ENCODE results near the gene SMARCAL1. TPM values are rescaled to one million over a fixed set of nuclear protein-coding genes. Genes with fewer than 3 reads are reported as not detected.

The SMARCAL1 gene
- total RNA-seq, 1 experiment from 2014 or later = 25.4 TPM

DNA sequence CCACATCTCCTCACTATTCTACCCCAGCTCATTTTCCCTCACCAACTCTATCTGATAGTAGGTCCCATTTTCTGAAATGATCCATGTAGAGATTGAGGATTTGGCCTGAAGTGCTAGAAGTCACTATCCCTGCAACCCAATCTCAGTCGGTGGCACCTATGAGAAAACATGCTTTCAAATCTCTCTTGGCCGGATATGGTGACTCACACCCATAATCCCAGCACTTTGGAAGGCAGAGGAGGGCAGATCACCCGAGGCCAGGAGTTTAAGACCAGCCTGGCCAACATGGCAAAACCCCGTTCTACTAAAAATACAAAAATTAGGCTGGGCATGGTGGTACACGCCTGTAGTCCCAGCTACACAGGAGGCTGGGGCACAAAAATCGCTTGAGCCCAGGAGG lies 20.9 kb upstream of the SMARCAL1 start:
- CTCF ChIA-PET = interaction anchor here (0.5 kb wide), 1 partner anchor 1971 kb away, joined by 4 read pairs; no protein-coding TSS in a partner anchor
- H3K27ac Mint-ChIP-seq (ENCODE audit: unreplicated experiment) = no peak overlapping the region

DNA sequence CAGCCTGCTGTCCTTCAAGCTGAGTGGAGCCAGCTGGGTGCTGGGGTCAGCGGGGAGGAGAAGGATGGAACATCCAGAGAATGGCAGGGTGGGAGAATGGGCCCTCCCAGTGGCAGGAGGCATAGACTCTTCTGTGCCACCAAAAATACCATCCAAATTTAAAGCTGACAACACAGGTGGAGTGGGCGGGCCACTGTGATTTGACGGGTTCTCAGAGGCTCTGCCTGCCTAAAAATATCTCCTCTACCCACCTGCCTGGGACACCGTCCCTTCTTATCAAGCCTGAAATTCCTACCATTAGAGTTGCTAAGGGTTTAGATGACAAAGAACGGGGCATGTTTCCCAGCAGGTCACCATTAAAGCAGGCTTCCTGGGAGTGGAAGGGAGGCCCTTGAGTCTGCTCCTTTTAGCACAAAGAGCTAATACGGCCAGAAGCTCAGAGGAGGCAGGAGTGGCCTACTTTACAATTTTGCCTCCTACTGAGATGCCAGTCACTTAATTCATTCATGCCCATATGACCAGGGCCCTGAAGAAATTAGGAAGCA lies 20.2 kb upstream of the SMARCAL1 start:
- no TSS peak for BruUV-seq (replicated peaks)
- intact Hi-C loops (cut with micrococcal nuclease; ENCODE audit: unreplicated experiment) = no loop called here
- no peak for DNase-seq
- Mint-ChIP-seq H3K9me3 (ENCODE audit: low read depth, unreplicated experiment) (no peaks in the 10 kb centered on the region), H3K27ac (ENCODE audit: unreplicated experiment) (no peak overlapping the region), H3K27me3 (ENCODE audit: unreplicated experiment) (peaks cover 41% of the 10 kb centered on the region), H3K36me3 (ENCODE audit: insufficient read depth, unreplicated experiment) (no peaks in the 10 kb centered on the region), H3K4me3 (ENCODE audit: low read depth, unreplicated experiment) (no peak overlapping the region), H3K4me1 (ENCODE audit: low read depth, unreplicated experiment) (peaks cover 13% of the 10 kb centered on the region)
- TF ChIP-seq, protein P1, sequence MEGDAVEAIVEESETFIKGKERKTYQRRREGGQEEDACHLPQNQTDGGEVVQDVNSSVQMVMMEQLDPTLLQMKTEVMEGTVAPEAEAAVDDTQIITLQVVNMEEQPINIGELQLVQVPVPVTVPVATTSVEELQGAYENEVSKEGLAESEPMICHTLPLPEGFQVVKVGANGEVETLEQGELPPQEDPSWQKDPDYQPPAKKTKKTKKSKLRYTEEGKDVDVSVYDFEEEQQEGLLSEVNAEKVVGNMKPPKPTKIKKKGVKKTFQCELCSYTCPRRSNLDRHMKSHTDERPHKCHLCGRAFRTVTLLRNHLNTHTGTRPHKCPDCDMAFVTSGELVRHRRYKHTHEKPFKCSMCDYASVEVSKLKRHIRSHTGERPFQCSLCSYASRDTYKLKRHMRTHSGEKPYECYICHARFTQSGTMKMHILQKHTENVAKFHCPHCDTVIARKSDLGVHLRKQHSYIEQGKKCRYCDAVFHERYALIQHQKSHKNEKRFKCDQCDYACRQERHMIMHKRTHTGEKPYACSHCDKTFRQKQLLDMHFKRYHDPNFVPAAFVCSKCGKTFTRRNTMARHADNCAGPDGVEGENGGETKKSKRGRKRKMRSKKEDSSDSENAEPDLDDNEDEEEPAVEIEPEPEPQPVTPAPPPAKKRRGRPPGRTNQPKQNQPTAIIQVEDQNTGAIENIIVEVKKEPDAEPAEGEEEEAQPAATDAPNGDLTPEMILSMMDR (IDR thresholded peaks at IDR 0.05; ENCODE audit: unreplicated experiment) = no peak
- CTCF ChIA-PET = no interaction called here

More for the DNA sequence above, 20.9 kb upstream of the SMARCAL1 start:
- intact Hi-C loops (cut with micrococcal nuclease; ENCODE audit: unreplicated experiment) = no loop called here
- no peak for DNase-seq
- BruUV-seq (replicated peaks) = no TSS peak
- peaks cover 13% of the 10 kb centered on the region for H3K4me1 Mint-ChIP-seq (ENCODE audit: low read depth, unreplicated experiment)
- no peaks in the 10 kb centered on the region for H3K9me3 Mint-ChIP-seq (ENCODE audit: low read depth, unreplicated experiment)
- H3K36me3 Mint-ChIP-seq (ENCODE audit: insufficient read depth, unreplicated experiment) = no peaks in the 10 kb centered on the region
- no peak overlapping the region for H3K4me3 Mint-ChIP-seq (ENCODE audit: low read depth, unreplicated experiment)
- TF ChIP-seq, protein P1 (IDR thresholded peaks at IDR 0.05; ENCODE audit: unreplicated experiment) = no peak
- H3K27me3 Mint-ChIP-seq (ENCODE audit: unreplicated experiment) = peaks cover 39% of the 10 kb centered on the region

DNA sequence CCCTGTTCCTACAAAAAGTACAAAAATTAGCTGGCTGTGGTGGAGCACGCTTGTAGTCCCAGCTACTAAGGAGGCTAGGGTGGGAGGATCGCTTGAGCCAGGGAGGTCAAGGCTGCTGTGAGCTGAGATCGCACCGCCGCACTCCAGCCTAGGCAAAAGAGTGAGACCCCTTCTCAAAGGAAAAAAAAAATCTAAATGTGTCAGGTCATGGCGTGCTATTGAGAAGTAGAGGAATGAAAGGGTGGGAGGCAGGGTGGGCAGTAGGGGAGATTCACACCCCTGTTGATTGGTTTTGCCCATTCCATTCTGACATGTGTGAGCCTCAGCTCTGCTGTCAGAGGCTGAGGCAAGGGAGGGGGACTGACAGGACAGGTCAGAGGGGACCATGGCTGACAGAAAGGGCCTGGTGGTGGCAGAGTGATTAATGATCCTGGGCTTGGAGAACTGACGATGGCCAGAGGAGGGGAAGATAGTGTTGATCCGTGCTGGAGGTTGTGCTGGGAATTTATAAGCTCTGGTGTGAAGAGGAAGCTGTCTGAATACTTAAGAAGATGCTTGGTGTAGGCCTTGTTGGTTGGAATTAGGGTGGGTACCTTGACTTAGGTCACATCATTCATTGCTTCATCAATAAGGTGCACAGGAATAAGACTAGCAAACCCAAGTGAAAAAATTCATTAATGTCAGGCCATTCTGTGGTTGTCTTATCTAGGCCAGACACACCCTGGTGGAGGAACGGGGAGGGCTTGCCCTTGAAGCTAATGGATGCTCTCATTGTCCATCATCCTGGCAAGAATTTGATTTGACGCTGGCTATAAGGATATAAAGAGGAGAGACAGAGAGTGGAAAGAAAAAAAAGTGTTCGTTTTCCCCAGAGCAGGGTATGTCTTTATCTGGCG lies 19.1 kb upstream of the SMARCAL1 start:
- CTCF ChIA-PET = interaction anchor here (0.5 to 0.7 kb wide), 3 partner anchors 20 to 822 kb away, joined by 4 to 5 read pairs (median 4); no protein-coding TSS in a partner anchor
- no peaks in the 10 kb centered on the region for H3K9me3 Mint-ChIP-seq (ENCODE audit: low read depth, unreplicated experiment)
- TF ChIP-seq, protein P1 (IDR thresholded peaks at IDR 0.05; ENCODE audit: unreplicated experiment) = no peak
- H3K27ac Mint-ChIP-seq (ENCODE audit: unreplicated experiment) = no peak overlapping the region
- H3K27me3 Mint-ChIP-seq (ENCODE audit: unreplicated experiment) = peaks cover 41% of the 10 kb centered on the region
- DNase-seq = no peak
- no TSS peak for BruUV-seq (replicated peaks)
- no peak overlapping the region for H3K4me3 Mint-ChIP-seq (ENCODE audit: low read depth, unreplicated experiment)
- intact Hi-C loops (cut with micrococcal nuclease; ENCODE audit: unreplicated experiment) = no loop called here
- H3K36me3 Mint-ChIP-seq (ENCODE audit: insufficient read depth, unreplicated experiment) = no peaks in the 10 kb centered on the region
- peaks cover 9% of the 10 kb centered on the region for H3K4me1 Mint-ChIP-seq (ENCODE audit: low read depth, unreplicated experiment)

GRCh38 chr2:216394881-216395280 lies 17.4 kb upstream of the SMARCAL1 start:
- peaks cover 52% of the 10 kb centered on the region for H3K27me3 Mint-ChIP-seq (ENCODE audit: unreplicated experiment)
- H3K27ac Mint-ChIP-seq (ENCODE audit: unreplicated experiment) = no peak overlapping the region
- no peaks in the 10 kb centered on the region for H3K4me1 Mint-ChIP-seq (ENCODE audit: low read depth, unreplicated experiment)
- intact Hi-C loops (cut with micrococcal nuclease; ENCODE audit: unreplicated experiment) = no loop called here
- CTCF ChIA-PET = no interaction called here
- DNase-seq = no peak
- no peaks in the 10 kb centered on the region for H3K36me3 Mint-ChIP-seq (ENCODE audit: insufficient read depth, unreplicated experiment)
- TF ChIP-seq, protein P1 (IDR thresholded peaks at IDR 0.05; ENCODE audit: unreplicated experiment) = no peak
- no peaks in the 10 kb centered on the region for H3K9me3 Mint-ChIP-seq (ENCODE audit: low read depth, unreplicated experiment)
- no TSS peak for BruUV-seq (replicated peaks)
- no peak overlapping the region for H3K4me3 Mint-ChIP-seq (ENCODE audit: low read depth, unreplicated experiment)

Measured in Calu3 (cell line).